HepG2 (cell line): ENCODE results near the gene WBP1. TPM values are rescaled to one million over a fixed set of nuclear protein-coding genes. Genes with fewer than 3 reads are reported as not detected.

Experiments used
- FOXP1 ChIP-seq, 2 experiments: fragments of 450-650 bp in 1 of 2; IDR thresholded peaks; 2 replicates each; pipeline ENCODE4 v1.6.1; 2017 to 2018; ENCODE audit warnings: antibody characterized with exemption in 1 of 2
- POLR2G ChIP-seq: fragments of 200-400 bp; formaldehyde crosslinking; IDR thresholded peaks from 2 replicates; pipeline ENCODE4 v1.6.1; 2018; ENCODE audit warnings: mild to moderate bottlenecking, low read depth, low read length, moderate library complexity
- SKI ChIP-seq: fragments of 450-650 bp; IDR thresholded peaks from one replicate; pipeline ENCODE4 v1.6.1; 2018; ENCODE audit warnings: mild to moderate bottlenecking; ENCODE audit not compliant: partially characterized antibody
- TBL1XR1 ChIP-seq: fragments of 150-350 bp; IDR thresholded peaks from 2 replicates; pipeline ENCODE4 v1.6.1; 2014; ENCODE audit warnings: borderline replicate concordance, low read length; ENCODE audit not compliant: partially characterized antibody
- ZBTB7A ChIP-seq: sonication (generic); formaldehyde crosslinking; IDR thresholded peaks from 2 replicates; pipeline ENCODE4 v1.8.0; 2022; ENCODE audit warnings: mild to moderate bottlenecking, missing genetic modification reagents
- ZNF292 ChIP-seq: sonication (generic); formaldehyde crosslinking; IDR thresholded peaks from 2 replicates; pipeline ENCODE4 v1.8.1; 2022; ENCODE audit warnings: mild to moderate bottlenecking, low read depth, missing genetic modification reagents, borderline replicate concordance
- ZNF441 ChIP-seq: sonication (generic); formaldehyde crosslinking; IDR thresholded peaks from 2 replicates; pipeline ENCODE4 v1.7.0; 2021; ENCODE audit warnings: missing genetic modification reagents, borderline replicate concordance
- ZNF879 ChIP-seq: sonication (generic); formaldehyde crosslinking; IDR thresholded peaks from 2 replicates; pipeline ENCODE4 v1.8.1; 2023; ENCODE audit warnings: missing genetic modification reagents
- polyA plus RNA-seq, 8 experiments: library from polyadenylated mRNA; depleted of rRNA in 3 of 8; stranded (reverse) in 7 of 8; unstranded in 1 of 8; fragments of >200 nt; fragmentation: Illumina TruSeq in 4 of 8; extraction: Trizol in 4 of 8; gene quantifications; 2 replicates each; pipeline versions ENCODE4 v1.2.1 to v1.2.3, GENCODE V29; 2011 to 2016; ENCODE audit warnings: low read depth in 4 of 8, missing spikeins in 1 of 8, mixed read lengths in 1 of 8; ENCODE audit not compliant: insufficient read depth in 1 of 8
- total RNA-seq, 5 experiments: library from RNA; depleted of rRNA; stranded (reverse); fragments of >200 nt; fragmentation: Illumina TruSeq; extraction: Trizol; gene quantifications; 2 replicates each; pipeline ENCODE4 v1.2.3, GENCODE V29; 2016; ENCODE audit warnings: low read depth in 1 of 5
- TF ChIP-seq, protein P1 (sequence below): sonication (generic); formaldehyde crosslinking; conservative IDR thresholded peaks from 2 replicates; pipeline ENCODE4 v1.4.0; 2020; ENCODE audit warnings: mild to moderate bottlenecking, missing genetic modification reagents, moderate library complexity
- TF ChIP-seq, protein P2 (sequence below): sonication (generic); formaldehyde crosslinking; IDR thresholded peaks from 2 replicates; pipeline ENCODE4 v1.8.0; 2022; ENCODE audit warnings: mild to moderate bottlenecking, missing genetic modification reagents, moderate library complexity
- TF ChIP-seq, protein P3 (sequence below): IDR thresholded peaks from 2 replicates; pipeline ENCODE4 v1.6.1; 2016; ENCODE audit warnings: low read depth, missing genetic modification reagents, missing compliant biosample characterization
- TF ChIP-seq, protein P4 (sequence below): sonication (generic); formaldehyde crosslinking; IDR thresholded peaks from 2 replicates; pipeline ENCODE4 v1.4.0; 2020; ENCODE audit warnings: missing genetic modification reagents

The WBP1 gene
- total and polyA plus RNA-seq, 2 of the 13 experiments (the other 11 are each of a cell fraction or from before 2014, with no cell fraction given), result 38.8 to 85.7 TPM

DNA sequence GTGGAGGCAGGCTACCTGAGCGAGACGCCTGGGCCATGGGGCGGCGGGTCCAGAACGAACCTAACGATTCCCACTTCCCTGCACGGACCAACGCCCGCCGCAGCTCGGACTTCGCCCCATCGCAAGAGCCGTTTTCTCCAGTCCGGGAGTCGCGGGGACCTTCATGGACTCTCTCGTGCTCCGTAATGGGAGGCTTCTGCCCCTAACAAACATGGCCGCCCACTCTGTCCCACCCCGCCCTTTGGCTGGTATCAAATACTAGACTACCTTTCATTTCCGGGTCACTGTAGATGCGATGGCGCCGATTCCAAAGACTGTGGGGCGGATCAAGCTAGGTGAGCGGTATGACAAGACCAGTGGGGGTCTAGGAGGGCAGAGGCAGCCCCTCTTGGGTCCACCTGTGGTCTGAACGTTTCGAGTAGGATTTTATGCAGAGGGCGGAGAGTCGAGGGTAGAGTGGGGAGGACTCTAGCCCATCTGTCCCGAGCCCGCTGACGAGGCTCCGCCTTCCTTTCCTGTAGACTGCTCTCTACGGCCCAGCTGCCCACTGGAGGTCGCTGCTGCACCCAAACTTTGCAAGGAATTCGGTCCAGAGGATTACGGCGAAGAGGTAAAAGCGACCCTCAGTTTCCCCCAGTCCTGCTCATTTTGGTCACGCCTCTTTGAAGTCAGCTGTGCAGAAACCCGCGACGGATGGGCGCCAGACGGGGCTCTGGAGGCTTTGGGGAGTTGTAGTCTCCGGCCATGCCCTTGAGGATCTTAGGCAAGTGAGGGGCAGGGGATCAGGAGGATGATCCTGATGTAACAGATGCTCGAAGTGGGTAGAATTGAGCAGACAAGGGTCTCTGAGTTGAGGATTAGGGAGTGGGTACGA lies 24.8 kb downstream of the WBP1 start, which contains the start of the genes CCDC142 and TTC31 (continued):
- TF ChIP-seq, protein P1, sequence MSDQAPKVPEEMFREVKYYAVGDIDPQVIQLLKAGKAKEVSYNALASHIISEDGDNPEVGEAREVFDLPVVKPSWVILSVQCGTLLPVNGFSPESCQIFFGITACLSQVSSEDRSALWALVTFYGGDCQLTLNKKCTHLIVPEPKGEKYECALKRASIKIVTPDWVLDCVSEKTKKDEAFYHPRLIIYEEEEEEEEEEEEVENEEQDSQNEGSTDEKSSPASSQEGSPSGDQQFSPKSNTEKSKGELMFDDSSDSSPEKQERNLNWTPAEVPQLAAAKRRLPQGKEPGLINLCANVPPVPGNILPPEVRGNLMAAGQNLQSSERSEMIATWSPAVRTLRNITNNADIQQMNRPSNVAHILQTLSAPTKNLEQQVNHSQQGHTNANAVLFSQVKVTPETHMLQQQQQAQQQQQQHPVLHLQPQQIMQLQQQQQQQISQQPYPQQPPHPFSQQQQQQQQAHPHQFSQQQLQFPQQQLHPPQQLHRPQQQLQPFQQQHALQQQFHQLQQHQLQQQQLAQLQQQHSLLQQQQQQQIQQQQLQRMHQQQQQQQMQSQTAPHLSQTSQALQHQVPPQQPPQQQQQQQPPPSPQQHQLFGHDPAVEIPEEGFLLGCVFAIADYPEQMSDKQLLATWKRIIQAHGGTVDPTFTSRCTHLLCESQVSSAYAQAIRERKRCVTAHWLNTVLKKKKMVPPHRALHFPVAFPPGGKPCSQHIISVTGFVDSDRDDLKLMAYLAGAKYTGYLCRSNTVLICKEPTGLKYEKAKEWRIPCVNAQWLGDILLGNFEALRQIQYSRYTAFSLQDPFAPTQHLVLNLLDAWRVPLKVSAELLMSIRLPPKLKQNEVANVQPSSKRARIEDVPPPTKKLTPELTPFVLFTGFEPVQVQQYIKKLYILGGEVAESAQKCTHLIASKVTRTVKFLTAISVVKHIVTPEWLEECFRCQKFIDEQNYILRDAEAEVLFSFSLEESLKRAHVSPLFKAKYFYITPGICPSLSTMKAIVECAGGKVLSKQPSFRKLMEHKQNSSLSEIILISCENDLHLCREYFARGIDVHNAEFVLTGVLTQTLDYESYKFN, result peak; percentile 64
- TF ChIP-seq FOXP1 (IDR thresholded peaks at IDR 0.05) (no peak), FOXP1 (CRISPR knock-in tag; IDR thresholded peaks at IDR 0.05) (0 out of 2 replicates have a peak, but pooled peaks have one; percentile 4), ZNF441 (CRISPR knock-in tag) (peak; percentile 31), POLR2G (peak; percentile 96), ZNF879 (no peak), SKI (peak; percentile 18), ZNF292 (no peak), TBL1XR1 (peak; percentile 28), ZBTB7A (CRISPR knock-in tag) (no peak)
- TF ChIP-seq, protein P2, sequence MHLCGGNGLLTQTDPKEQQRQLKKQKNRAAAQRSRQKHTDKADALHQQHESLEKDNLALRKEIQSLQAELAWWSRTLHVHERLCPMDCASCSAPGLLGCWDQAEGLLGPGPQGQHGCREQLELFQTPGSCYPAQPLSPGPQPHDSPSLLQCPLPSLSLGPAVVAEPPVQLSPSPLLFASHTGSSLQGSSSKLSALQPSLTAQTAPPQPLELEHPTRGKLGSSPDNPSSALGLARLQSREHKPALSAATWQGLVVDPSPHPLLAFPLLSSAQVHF (CRISPR knock-in tag), result peak; percentile 80; the same call in 1 of the 2 replicates
- TF ChIP-seq, protein P3, sequence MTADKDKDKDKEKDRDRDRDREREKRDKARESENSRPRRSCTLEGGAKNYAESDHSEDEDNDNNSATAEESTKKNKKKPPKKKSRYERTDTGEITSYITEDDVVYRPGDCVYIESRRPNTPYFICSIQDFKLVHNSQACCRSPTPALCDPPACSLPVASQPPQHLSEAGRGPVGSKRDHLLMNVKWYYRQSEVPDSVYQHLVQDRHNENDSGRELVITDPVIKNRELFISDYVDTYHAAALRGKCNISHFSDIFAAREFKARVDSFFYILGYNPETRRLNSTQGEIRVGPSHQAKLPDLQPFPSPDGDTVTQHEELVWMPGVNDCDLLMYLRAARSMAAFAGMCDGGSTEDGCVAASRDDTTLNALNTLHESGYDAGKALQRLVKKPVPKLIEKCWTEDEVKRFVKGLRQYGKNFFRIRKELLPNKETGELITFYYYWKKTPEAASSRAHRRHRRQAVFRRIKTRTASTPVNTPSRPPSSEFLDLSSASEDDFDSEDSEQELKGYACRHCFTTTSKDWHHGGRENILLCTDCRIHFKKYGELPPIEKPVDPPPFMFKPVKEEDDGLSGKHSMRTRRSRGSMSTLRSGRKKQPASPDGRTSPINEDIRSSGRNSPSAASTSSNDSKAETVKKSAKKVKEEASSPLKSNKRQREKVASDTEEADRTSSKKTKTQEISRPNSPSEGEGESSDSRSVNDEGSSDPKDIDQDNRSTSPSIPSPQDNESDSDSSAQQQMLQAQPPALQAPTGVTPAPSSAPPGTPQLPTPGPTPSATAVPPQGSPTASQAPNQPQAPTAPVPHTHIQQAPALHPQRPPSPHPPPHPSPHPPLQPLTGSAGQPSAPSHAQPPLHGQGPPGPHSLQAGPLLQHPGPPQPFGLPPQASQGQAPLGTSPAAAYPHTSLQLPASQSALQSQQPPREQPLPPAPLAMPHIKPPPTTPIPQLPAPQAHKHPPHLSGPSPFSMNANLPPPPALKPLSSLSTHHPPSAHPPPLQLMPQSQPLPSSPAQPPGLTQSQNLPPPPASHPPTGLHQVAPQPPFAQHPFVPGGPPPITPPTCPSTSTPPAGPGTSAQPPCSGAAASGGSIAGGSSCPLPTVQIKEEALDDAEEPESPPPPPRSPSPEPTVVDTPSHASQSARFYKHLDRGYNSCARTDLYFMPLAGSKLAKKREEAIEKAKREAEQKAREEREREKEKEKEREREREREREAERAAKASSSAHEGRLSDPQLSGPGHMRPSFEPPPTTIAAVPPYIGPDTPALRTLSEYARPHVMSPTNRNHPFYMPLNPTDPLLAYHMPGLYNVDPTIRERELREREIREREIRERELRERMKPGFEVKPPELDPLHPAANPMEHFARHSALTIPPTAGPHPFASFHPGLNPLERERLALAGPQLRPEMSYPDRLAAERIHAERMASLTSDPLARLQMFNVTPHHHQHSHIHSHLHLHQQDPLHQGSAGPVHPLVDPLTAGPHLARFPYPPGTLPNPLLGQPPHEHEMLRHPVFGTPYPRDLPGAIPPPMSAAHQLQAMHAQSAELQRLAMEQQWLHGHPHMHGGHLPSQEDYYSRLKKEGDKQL (CRISPR knock-in tag), result no peak; the same call in 1 of the 2 replicates
- TF ChIP-seq, protein P4, sequence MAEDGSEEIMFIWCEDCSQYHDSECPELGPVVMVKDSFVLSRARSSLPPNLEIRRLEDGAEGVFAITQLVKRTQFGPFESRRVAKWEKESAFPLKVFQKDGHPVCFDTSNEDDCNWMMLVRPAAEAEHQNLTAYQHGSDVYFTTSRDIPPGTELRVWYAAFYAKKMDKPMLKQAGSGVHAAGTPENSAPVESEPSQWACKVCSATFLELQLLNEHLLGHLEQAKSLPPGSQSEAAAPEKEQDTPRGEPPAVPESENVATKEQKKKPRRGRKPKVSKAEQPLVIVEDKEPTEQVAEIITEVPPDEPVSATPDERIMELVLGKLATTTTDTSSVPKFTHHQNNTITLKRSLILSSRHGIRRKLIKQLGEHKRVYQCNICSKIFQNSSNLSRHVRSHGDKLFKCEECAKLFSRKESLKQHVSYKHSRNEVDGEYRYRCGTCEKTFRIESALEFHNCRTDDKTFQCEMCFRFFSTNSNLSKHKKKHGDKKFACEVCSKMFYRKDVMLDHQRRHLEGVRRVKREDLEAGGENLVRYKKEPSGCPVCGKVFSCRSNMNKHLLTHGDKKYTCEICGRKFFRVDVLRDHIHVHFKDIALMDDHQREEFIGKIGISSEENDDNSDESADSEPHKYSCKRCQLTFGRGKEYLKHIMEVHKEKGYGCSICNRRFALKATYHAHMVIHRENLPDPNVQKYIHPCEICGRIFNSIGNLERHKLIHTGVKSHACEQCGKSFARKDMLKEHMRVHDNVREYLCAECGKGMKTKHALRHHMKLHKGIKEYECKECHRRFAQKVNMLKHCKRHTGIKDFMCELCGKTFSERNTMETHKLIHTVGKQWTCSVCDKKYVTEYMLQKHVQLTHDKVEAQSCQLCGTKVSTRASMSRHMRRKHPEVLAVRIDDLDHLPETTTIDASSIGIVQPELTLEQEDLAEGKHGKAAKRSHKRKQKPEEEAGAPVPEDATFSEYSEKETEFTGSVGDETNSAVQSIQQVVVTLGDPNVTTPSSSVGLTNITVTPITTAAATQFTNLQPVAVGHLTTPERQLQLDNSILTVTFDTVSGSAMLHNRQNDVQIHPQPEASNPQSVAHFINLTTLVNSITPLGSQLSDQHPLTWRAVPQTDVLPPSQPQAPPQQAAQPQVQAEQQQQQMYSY (CRISPR knock-in tag), result no peak
